Measurements from ENCODE around the gene NAIP. TPM values are rescaled to one million over a fixed set of nuclear protein-coding genes. Genes with fewer than 3 reads are reported as not detected.

The NAIP gene
- 80.1 TPM for total RNA-seq

GRCh38 chr5:71025289-71025953 is at the start of gene NAIP:
TSS of gene NAIP (minus strand) at chr5:71025339. CDS start at chr5:71012915, 12,424 bp downstream.

GRCh38 chr5:71067262-71067928 is 42.3 kb upstream of the NAIP start, which contains the start of gene GTF2H2:
TSS of gene GTF2H2 (minus strand) at chr5:71067676. CDS start at chr5:71062763, 4,913 bp downstream.

Other genes starting within 250 kb of the NAIP start
- gene SERF1A, start 124.7 kb downstream of the NAIP start, total RNA-seq: 28.8 TPM
- 52.3 TPM for gene SMN1, start 100.3 kb downstream of the NAIP start, total RNA-seq
- gene GTF2H2, start 42.3 kb upstream of the NAIP start, total RNA-seq: 54.5 TPM

Data from parietal lobe (tissue), 1 donor.